ENCODE data around the gene PRKCE.

GRCh38 chr2:46208766-46209165 lies 557.3 kb downstream of the PRKCE start:
- no peak for TF ChIP-seq CTCF (conservative IDR thresholded peaks at IDR 0.05 in 1 of 2, IDR thresholded peaks at IDR 0.05 in 1 of 2; ENCODE audit: low read depth in 1 of 2, low read length in 2 of 2)
- no peak for TF ChIP-seq EZH2 (IDR thresholded peaks at IDR 0.05; ENCODE audit: low read length, missing control alignments)

All from fibroblast of lung (primary cell).